G401.6 (cell line): ENCODE results near the gene E2F1.
A peak's percentile ranks its signal among the peaks of the same experiment; 100 is the strongest.
"Not testable (repeated sequence)": the region's sequence is repeated elsewhere in the genome, so short reads cannot be mapped to it uniquely, and the experiment has no call there.

Experiments
- FAIRE-seq: peaks from 2 replicates; lab custom pipeline; 2012; peaks lifted over from hg19 to GRCh38; lab: Jason Lieb, UNC

Gene E2F1

GRCh38 chr20:33657704-33658095, 28.5 kb downstream of the E2F1 start:
- FAIRE-seq: no peak

- FAIRE-seq: no peak
These were observed 29.1 kb downstream of the E2F1 start for GRCh38 chr20:33656783-33657703.

DNA sequence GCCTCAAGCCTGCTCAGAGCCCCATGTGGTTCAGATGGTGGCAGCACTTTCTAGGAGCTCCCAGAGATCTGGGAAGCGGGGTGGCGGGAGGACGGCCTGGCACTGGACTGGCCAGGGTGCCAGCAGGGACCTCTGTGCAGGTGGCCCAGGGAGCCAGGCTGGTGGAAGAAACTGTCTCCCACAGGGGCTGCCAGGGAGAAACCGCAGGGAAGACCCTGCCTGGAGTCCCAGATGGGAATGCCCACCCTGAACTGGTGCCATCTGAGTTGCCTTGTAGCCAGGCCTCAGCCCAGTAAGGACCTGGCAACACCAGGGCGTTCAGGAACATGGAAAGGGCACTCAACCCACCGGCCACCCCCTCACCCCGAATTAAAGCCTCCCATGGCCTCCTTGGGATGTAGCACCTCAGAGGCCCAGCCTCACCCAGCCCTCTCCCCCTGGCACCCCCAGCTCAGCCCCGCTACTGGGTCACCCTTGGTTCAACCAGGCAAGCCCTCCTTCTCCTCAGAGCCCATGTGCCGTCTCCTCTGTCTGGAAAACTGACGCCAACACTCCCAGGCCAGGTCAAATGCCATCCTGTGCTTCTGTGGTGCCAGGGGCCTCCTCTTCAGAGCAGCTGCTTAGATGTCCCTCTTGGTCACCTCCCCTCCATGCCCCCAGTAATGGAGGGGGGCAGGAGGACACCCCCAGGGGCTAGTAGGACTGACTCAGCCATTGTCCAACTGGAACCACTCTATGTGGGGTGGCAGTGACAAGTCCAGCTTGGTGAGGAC, 30.0 kb downstream of the E2F1 start:
- no peak for FAIRE-seq

- FAIRE-seq: no peak
These were observed 31.0 kb downstream of the E2F1 start for GRCh38 chr20:33655164-33655563.

GRCh38 chr20:33654680-33655161, 31.5 kb downstream of the E2F1 start:
- no peak for FAIRE-seq

DNA sequence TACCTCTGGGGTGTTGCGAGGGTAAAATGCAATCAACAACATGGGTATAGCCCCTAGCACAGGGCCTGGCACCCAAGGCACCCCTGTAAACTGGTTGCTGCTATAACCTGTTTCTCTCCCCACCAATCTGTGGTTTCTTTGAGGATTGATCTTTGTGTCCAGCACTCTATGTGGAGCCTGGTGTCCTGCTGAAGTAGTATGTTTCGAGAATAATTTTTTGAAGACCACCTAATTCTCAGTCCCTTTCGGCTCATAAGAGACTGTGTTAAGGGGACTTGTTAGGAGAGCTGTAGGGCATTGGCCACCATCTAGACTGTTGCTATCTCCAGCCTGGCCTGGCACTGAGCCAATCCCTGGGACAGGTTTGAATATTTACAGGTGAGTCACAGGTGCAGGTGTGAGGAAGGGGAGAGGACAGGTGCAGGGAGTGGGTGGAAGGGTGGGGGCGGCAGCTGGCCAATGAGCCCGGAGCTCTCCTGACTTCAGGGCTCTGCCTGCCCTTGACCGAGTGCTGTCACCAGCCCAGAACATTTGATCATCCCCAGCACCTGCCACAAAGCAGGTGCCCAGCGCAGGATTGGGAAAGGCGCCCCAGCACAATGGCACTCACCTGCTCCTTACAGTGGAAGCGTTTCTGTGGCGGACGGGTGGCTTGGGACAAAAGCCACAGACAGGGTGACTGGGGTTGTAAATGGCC, 32.1 kb downstream of the E2F1 start:
- no peak for FAIRE-seq

GRCh38 chr20:33653218-33653899, 32.8 kb downstream of the E2F1 start:
- FAIRE-seq: peak; percentile 47

DNA sequence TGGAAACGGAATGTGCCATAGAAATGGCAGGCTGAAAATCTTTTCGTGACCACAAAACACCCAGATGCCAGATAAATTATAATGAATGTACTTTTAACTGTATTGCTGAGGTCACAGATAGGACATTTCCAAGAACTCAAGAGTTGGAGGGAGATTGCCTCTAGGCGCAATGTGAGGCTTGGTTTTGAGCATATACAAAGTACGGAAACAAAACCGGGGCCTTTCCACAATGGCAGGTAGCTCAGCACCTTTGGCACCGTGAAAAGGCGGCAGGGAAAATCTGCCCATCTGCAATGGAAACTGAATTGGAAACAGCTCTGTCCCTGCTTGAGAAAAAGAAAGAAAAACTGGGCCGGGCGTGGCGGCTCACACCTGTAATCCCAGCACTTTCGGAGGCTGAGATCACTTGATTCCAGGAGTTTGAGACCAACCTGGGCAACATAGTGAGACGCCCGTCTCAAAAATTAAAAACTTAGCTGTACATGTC, 34.6 kb downstream of the E2F1 start:
- no peak for FAIRE-seq

DNA sequence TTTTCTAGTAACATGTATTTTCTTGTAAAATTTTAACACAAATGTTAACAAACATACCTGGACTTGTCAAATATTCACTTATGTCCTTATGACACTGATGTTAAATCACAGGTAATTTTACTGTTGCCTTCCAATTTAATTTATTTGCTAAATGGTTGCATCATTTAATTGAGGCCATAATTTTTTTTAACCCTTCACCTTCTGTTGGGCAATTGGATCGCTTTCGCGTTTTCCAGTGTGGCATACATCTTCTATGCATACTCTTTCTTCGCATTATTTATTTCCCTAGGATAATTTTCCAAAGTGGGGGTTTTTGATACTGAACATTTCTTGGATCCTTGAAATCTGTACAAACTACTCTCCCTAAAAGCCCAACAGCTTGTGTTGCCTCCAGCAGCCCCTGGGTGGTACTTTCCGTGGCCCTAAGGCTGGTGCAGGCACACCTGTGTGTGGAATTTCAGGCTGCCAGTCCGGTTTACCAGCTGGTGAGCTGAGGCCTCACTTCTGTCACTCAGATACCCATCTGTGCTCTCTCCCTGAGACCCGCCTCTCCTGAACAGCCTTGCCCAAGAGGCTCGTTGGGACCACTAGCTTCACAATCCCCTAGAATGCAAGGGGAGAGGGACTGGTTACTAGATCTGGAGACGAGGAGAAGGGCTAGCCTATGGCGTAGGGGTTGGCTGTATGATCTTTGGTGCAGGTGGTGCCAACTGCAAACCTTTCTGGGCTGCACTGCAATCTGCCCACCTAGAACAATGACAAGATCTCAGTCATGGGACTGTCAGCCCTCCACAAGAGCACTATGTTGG, 35.2 kb downstream of the E2F1 start:
- no peak for FAIRE-seq

- FAIRE-seq: no peak
These were observed 36.0 kb downstream of the E2F1 start for GRCh38 chr20:33650111-33650752.

GRCh38 chr20:33649201-33649681, 36.9 kb downstream of the E2F1 start:
- no peak for FAIRE-seq

- no peak for FAIRE-seq
These were observed 37.7 kb downstream of the E2F1 start for GRCh38 chr20:33648396-33649004.

- no peak for FAIRE-seq
These were observed 38.4 kb downstream of the E2F1 start for GRCh38 chr20:33647603-33648395.

DNA sequence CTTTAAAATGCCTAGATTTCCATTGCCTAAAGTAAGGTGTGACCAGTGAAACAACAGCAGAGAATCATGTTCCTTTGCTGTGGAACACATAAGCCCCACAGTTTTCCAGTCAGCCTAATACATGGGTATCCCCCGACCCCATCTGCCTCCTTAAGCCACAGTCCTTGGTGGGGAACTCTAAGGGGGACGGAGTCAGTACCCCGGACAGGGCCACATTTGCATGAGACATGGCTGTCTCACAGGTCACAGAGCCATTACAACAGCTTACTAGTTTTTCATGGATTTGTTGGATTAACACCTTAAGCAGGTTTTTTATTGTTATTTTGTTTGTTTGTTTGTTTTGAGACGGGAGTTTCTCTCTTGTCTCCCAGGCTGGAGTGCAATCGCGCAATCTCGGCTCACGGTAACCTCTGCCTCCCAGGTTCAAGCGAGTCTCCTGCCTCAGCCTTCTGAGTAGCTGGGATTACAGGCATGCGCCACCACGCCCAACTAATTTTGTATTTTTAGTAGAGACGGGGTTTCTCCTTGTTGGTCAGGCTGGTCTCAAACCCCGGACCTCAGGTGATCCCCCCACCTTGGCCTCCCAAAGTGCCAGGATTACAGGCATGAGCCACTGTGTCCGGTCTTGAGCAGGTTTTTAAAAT, 39.1 kb downstream of the E2F1 start:
- not testable (repeated sequence) for FAIRE-seq

GRCh38 chr20:33646191-33646590, 40.0 kb downstream of the E2F1 start:
- no peak for FAIRE-seq

DNA sequence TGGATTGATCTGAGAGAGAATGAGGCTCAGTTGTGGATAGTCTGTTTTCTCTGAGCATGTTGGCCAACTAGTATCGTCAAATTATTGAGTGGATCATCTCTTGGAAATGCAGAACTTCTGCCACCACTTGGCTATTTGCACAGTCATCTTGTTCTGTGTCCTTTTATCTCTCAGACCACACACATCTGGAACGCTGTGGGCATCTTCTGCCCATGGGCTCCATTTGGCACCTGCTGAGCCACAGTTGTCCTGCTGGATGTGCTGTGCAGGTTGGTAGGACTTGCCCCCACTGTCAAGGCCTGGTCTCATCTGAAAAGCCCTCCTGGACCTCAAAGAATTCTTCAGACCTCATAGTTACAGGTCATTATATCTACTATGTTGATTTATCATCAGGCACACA, 40.8 kb downstream of the E2F1 start:
- FAIRE-seq: no peak

GRCh38 chr20:33645072-33645358, 41.2 kb downstream of the E2F1 start:
- FAIRE-seq: no peak

- FAIRE-seq: no peak
These were observed 41.7 kb downstream of the E2F1 start for GRCh38 chr20:33644313-33645071.
